Neuronal stem cell (in vitro differentiated cells): ENCODE data around the gene CLIC5.

Experiments
- DNase-seq: peaks from one replicate; pipeline ENCODE4 v3.0.0-alpha.2; 2013; ENCODE audit warnings: low spot score
- H2AFZ ChIP-seq: one replicate; pipeline ENCODE4 v1.6.1; 2013; ENCODE audit warnings: mild to moderate bottlenecking, low read length, inconsistent platforms
- H2AK5ac ChIP-seq: 2 replicates; pipeline ENCODE4 v1.6.1; 2013; ENCODE audit warnings: low read depth, mild to moderate bottlenecking, inconsistent platforms, low read length, moderate library complexity, mixed read lengths
- H2BK120ac ChIP-seq: 2 replicates; pipeline ENCODE4 v1.6.1; 2013; ENCODE audit warnings: low read depth, mild to moderate bottlenecking, inconsistent platforms, low read length, moderate library complexity, mixed read lengths
- H2BK12ac ChIP-seq: one replicate; pipeline ENCODE4 v1.6.1; 2013; ENCODE audit warnings: low read length, inconsistent platforms
- H2BK15ac ChIP-seq: 2 replicates; pipeline ENCODE4 v1.6.1; 2013; ENCODE audit warnings: mild to moderate bottlenecking, low read length, inconsistent platforms, mixed read lengths
- H2BK5ac ChIP-seq: one replicate; pipeline ENCODE4 v1.6.1; 2013; ENCODE audit warnings: inconsistent platforms, mild to moderate bottlenecking, low read length, moderate library complexity
- H3K14ac ChIP-seq: one replicate; pipeline ENCODE4 v1.6.1; 2013; ENCODE audit warnings: low read length, inconsistent platforms
- H3K18ac ChIP-seq: 2 replicates; pipeline ENCODE4 v1.6.1; 2013; ENCODE audit warnings: low read length, inconsistent platforms
- H3K23ac ChIP-seq: 2 replicates; pipeline ENCODE4 v1.6.1; 2013; ENCODE audit warnings: low read depth, mild to moderate bottlenecking, mixed read lengths, low read length, inconsistent platforms; ENCODE audit not compliant: poor library complexity
- H3K27ac ChIP-seq: replicated peaks from 3 replicates; pipeline ENCODE4 v1.5.1; 2013; ENCODE audit warnings: low read length, inconsistent platforms
- H3K27me3 ChIP-seq, 3 experiments: 2 replicates each; pipeline ENCODE4 v1.6.1; 2013; ENCODE audit warnings: low read length in 3 of 3, mild to moderate bottlenecking in 2 of 3, inconsistent platforms in 1 of 3, low read depth in 1 of 3, mixed read lengths in 1 of 3, moderate library complexity in 1 of 3; ENCODE audit not compliant: control insufficient read depth in 3 of 3, insufficient read depth in 3 of 3
- H3K36me3 ChIP-seq, 2 donors: replicated peaks in 1 of 2; 2 replicates each; pipeline ENCODE4 v1.6.1; 2013; ENCODE audit warnings: low read length in 2 of 2; ENCODE audit not compliant: control insufficient read depth in 2 of 2, insufficient read depth in 2 of 2
- H3K4ac ChIP-seq: 2 replicates; pipeline ENCODE4 v1.6.1; 2013; ENCODE audit warnings: inconsistent platforms, mild to moderate bottlenecking, low read length, moderate library complexity
- H3K4me1 ChIP-seq, 2 donors: 1 replicate in 1 of 2; 2 replicates in 1 of 2; pipeline ENCODE4 v1.6.1; 2013; ENCODE audit warnings: low read length in 2 of 2, low read depth in 1 of 2; ENCODE audit not compliant: control insufficient read depth in 2 of 2, insufficient read depth in 1 of 2
- H3K4me2 ChIP-seq: one replicate; pipeline ENCODE4 v1.6.1; 2013; ENCODE audit warnings: mild to moderate bottlenecking, low read length, inconsistent platforms; ENCODE audit not compliant: insufficient read depth, poor library complexity, severe bottlenecking
- H3K4me3 ChIP-seq, 2 donors: 2 replicates each; pipeline ENCODE4 v1.5.1; 2013; ENCODE audit warnings: low read length in 2 of 2, mild to moderate bottlenecking in 2 of 2, inconsistent platforms in 1 of 2, moderate library complexity in 1 of 2
- H3K79me1 ChIP-seq: one replicate; pipeline ENCODE4 v1.6.1; 2013; ENCODE audit warnings: low read depth, mild to moderate bottlenecking, inconsistent platforms, low read length, moderate library complexity
- H3K9ac ChIP-seq: one replicate; pipeline ENCODE4 v1.6.1; 2013; ENCODE audit warnings: mild to moderate bottlenecking, low read depth, low read length, inconsistent platforms; ENCODE audit not compliant: poor library complexity
- H3K9me3 ChIP-seq, 2 donors: replicated peaks in 1 of 2; 2 replicates each; pipeline versions ENCODE3 to v1.6.1; 2013; ENCODE audit warnings: low read length in 2 of 2, mild to moderate bottlenecking in 2 of 2, inconsistent platforms in 1 of 2, low read depth in 1 of 2, mixed read lengths in 1 of 2, moderate library complexity in 1 of 2; ENCODE audit not compliant: control insufficient read depth in 2 of 2, insufficient read depth in 1 of 2
- H4K8ac ChIP-seq: one replicate; pipeline ENCODE4 v1.6.1; 2013; ENCODE audit warnings: low read depth, mild to moderate bottlenecking, inconsistent platforms, low read length, moderate library complexity
- H4K91ac ChIP-seq: one replicate; pipeline ENCODE4 v1.6.1; 2013; ENCODE audit warnings: low read length, low read depth, mild to moderate bottlenecking, inconsistent platforms; ENCODE audit not compliant: poor library complexity
- WGBS, 2 donors: extraction: QIAGEN DNeasy Blood & Tissue Kit; methylation state at CpG; one replicate each; pipeline ENCODE4 v1.1.7; 2013; ENCODE audit warnings: missing lambda C conversion rate in 2 of 2, mixed read lengths in 1 of 2; ENCODE audit not compliant: insufficient read length in 2 of 2, insufficient replicate concordance in 1 of 2; ENCODE audit errors: extremely low coverage in 2 of 2; 5-methylcytosine and 5-hydroxymethylcytosine counted together

CLIC5 gene

DNA sequence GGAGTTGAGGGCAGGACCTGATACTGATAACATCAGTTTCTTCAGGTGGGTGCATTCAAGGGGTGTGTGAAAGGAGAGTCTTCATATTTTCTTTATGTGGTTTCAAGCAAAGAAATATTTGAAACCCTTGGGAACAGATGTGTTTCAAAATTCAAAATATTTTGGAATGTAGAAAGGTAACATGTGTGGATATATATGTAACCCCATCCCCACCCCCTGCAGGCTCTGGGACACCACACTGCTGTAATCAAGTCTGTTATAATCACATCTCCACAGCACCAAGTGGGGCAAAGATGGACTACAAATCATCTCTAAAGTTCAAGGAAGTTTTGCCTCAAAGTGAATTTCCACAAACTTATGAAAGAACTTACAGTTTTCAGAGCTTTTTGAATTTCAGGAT is 41.1 kb downstream of the CLIC5 start:
- no peak overlapping the region for H2BK12ac ChIP-seq
- H4K91ac ChIP-seq: no peak overlapping the region
- peaks cover 0 to 3% of the 10 kb centered on the region in 2 donors for H3K9me3 ChIP-seq
- H3K79me1 ChIP-seq: no peaks in the 10 kb centered on the region
- H2BK5ac ChIP-seq: no peak overlapping the region
- H2AK5ac ChIP-seq: no peak overlapping the region
- no peaks in the 10 kb centered on the region for H3K27me3 ChIP-seq
- H2AFZ ChIP-seq: no peak overlapping the region
- no peaks in the 10 kb centered on the region for H3K4me1 ChIP-seq
- H2BK15ac ChIP-seq: no peak overlapping the region
- no peak overlapping the region for H3K4me3 ChIP-seq
- H4K8ac ChIP-seq: no peak overlapping the region
- no peak for DNase-seq
- no peak overlapping the region for H3K14ac ChIP-seq
- no peak overlapping the region for H3K4me2 ChIP-seq
- no peak overlapping the region for H3K27ac ChIP-seq
- no peak overlapping the region for H3K23ac ChIP-seq
- no peak overlapping the region for H3K4ac ChIP-seq
- no peak overlapping the region for H3K18ac ChIP-seq
- H2BK120ac ChIP-seq: no peak overlapping the region
- no peak overlapping the region for H3K9ac ChIP-seq
- no peaks in the 10 kb centered on the region for H3K36me3 ChIP-seq

DNA sequence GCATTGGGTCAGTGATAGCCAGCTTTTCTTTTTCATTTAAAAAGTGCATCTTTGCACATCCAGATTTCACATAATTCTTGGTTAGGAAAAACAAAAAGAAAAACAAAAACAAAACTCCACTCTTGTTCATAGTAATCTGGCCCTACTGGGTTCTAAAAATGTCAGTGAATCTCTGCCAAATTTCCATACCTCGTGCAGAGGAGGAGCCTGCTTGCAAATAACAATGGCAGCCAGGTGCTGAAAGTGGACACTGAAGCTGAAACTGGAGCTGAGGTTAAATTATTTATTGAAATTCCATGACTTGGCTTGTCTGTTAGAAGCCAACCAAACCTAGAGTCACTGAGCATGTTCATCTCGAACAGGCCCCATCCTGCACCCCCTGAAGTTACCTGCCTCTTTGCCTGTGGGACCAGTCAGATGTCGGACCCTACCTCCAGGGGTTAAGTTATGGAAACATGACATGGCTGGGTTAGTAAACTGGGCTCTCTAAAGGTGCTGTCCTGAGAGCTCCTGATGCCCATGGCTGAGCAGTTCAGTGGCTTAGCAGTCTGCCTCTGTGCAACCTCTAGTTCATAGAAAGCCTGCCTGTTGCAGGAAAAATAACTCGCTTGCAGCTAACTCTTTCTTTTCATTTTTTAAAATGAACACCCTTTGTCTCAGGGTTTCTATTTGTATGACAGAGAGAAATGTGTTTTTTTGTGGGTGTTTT is 42.7 kb downstream of the CLIC5 start:
- Histone ChIP-seq H3K9ac (no peak overlapping the region), H3K4me1 (peaks cover 0 to 3% of the 10 kb centered on the region in 2 donors), H2BK12ac (no peak overlapping the region), H2AK5ac (no peak overlapping the region), H3K4me2 (no peak overlapping the region), H2BK120ac (no peak overlapping the region), H3K14ac (peak overlapping the region; percentile 73), H3K23ac (no peak overlapping the region), H3K27me3 (no peaks in the 10 kb centered on the region), H3K27ac (no peak overlapping the region), H3K18ac (no peak overlapping the region), H3K9me3 (peaks cover 0 to 3% of the 10 kb centered on the region in 2 donors), H4K8ac (no peak overlapping the region), H4K91ac (no peak overlapping the region), H3K36me3 (no peaks in the 10 kb centered on the region), H2BK5ac (no peak overlapping the region), H2AFZ (no peak overlapping the region), H2BK15ac (no peak overlapping the region), H3K4me3 (no peak overlapping the region), H3K4ac (no peak overlapping the region), H3K79me1 (no peaks in the 10 kb centered on the region)
- WGBS, 2 donors: no CpG with 5 or more reads among the region's 4 CpGs
- DNase-seq: no peak

DNA sequence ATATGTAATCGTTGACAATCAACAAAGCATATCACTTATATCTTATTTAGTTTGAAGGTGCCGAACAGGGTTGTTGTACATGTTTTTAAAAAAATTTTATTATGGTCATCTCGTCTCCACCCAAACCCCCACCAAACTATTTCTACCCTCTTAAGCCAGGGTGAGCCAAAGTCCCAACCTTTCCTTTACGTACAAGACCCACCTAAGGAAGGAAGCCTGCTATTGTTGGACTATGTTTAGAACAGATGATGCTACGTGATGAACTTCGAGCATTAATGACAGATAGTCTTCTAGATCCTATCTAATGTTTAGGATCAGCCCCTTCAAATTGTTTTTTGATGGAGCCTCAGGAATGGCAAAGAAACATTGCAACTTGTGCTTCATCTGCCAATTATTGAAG is 44.4 kb downstream of the CLIC5 start:
- no peak overlapping the region for H4K8ac ChIP-seq
- no peak overlapping the region for H3K27ac ChIP-seq
- H3K4me2 ChIP-seq: no peak overlapping the region
- no peak overlapping the region for H2AK5ac ChIP-seq
- no peak overlapping the region for H3K9ac ChIP-seq
- DNase-seq: no peak
- no peaks in the 10 kb centered on the region for H3K79me1 ChIP-seq
- H2BK120ac ChIP-seq: no peak overlapping the region
- WGBS, 2 donors: no CpG with 5 or more reads among the region's 6 CpGs
- no peaks in the 10 kb centered on the region for H3K36me3 ChIP-seq
- no peak overlapping the region for H2BK15ac ChIP-seq
- H2BK5ac ChIP-seq: no peak overlapping the region
- H3K23ac ChIP-seq: no peak overlapping the region
- H3K18ac ChIP-seq: no peak overlapping the region
- H3K27me3 ChIP-seq: no peaks in the 10 kb centered on the region
- no peak overlapping the region for H4K91ac ChIP-seq
- H3K4me1 ChIP-seq: peaks cover 0 to 3% of the 10 kb centered on the region in 2 donors
- no peak overlapping the region for H2AFZ ChIP-seq
- H3K9me3 ChIP-seq: peaks cover 0 to 2% of the 10 kb centered on the region in 2 donors
- H2BK12ac ChIP-seq: no peak overlapping the region
- no peak overlapping the region for H3K4me3 ChIP-seq
- H3K4ac ChIP-seq: no peak overlapping the region
- no peak overlapping the region for H3K14ac ChIP-seq

- H2AK5ac ChIP-seq: no peak overlapping the region
- no peaks in the 10 kb centered on the region for H3K27me3 ChIP-seq
- no peak overlapping the region for H3K23ac ChIP-seq
- no CpG with 5 or more reads among the region's 2 CpGs for WGBS, 2 donors
- no peak overlapping the region for H3K4me3 ChIP-seq
- H3K4me2 ChIP-seq: no peak overlapping the region
- no peak overlapping the region for H4K91ac ChIP-seq
- no peak overlapping the region for H2BK5ac ChIP-seq
- H3K14ac ChIP-seq: no peak overlapping the region
- H3K4ac ChIP-seq: no peak overlapping the region
- peaks cover 0 to 2% of the 10 kb centered on the region in 2 donors for H3K9me3 ChIP-seq
- H2BK120ac ChIP-seq: no peak overlapping the region
- H3K27ac ChIP-seq: no peak overlapping the region
- H3K36me3 ChIP-seq: no peaks in the 10 kb centered on the region
- DNase-seq: no peak
- no peak overlapping the region for H4K8ac ChIP-seq
- H2BK12ac ChIP-seq: no peak overlapping the region
- no peak overlapping the region for H3K9ac ChIP-seq
- H3K4me1 ChIP-seq: peaks cover 0 to 3% of the 10 kb centered on the region in 2 donors
- H3K79me1 ChIP-seq: no peaks in the 10 kb centered on the region
- H2AFZ ChIP-seq: no peak overlapping the region
- no peak overlapping the region for H3K18ac ChIP-seq
- H2BK15ac ChIP-seq: no peak overlapping the region
Observed at GRCh38 chr6:45970326-45970725, 45.3 kb downstream of the CLIC5 start.
